K562 (cell line): ENCODE data around the gene MCL1. TPM values are rescaled to one million over a fixed set of nuclear protein-coding genes. Genes with fewer than 3 reads are reported as not detected.

Experiments used
- BMI1 ChIP-seq: fragments of 150-350 bp; IDR thresholded peaks from 2 replicates; pipeline ENCODE4 v1.6.1; 2014; ENCODE audit warnings: low read length
- HNRNPK ChIP-seq: fragments of 200-400 bp; formaldehyde crosslinking; IDR thresholded peaks from one replicate; pipeline ENCODE4 v1.6.1; 2018; ENCODE audit warnings: mild to moderate bottlenecking, low read depth, low read length; ENCODE audit not compliant: poor library complexity, severe bottlenecking
- NR1H2 ChIP-seq: sonication (generic); formaldehyde crosslinking; IDR thresholded peaks from 2 replicates; pipeline ENCODE4 v1.4.0; 2020; ENCODE audit warnings: mild to moderate bottlenecking, missing genetic modification reagents
- RBM34 ChIP-seq: fragments of 200-400 bp; formaldehyde crosslinking; IDR thresholded peaks from 2 replicates; pipeline ENCODE4 v1.6.1; 2018; ENCODE audit warnings: low read length, borderline replicate concordance; ENCODE audit not compliant: insufficient read depth
- polyA plus RNA-seq, 8 experiments: library from polyadenylated mRNA; depleted of rRNA in 4 of 8; stranded (reverse) in 5 of 8; unstranded in 3 of 8; fragments of >200 nt; fragmentation: Nextera tagmentation in 2 of 8; fragmentation: Illumina TruSeq in 1 of 8; extraction: Ambion mirVana in 2 of 8; extraction: Trizol in 1 of 8; gene quantifications; 2 replicates each; pipeline versions ENCODE4 v1.2.1 to v1.2.3, GENCODE V29; 2011 to 2014; ENCODE audit warnings: inconsistent platforms in 1 of 8, missing spikeins in 1 of 8
- total RNA-seq, 7 experiments: library from RNA; depleted of rRNA in 6 of 7; stranded (reverse); fragments of >200 nt in 6 of 7; fragmentation: Illumina TruSeq in 2 of 7; extraction: Trizol in 2 of 7; gene quantifications; 2 replicates each; pipeline versions ENCODE4 v1.2.1 to v1.2.3, GENCODE V29; 2011 to 2021; ENCODE audit warnings: low replicate concordance in 1 of 7
- TF ChIP-seq, protein P1 (sequence below): sonication (generic); formaldehyde crosslinking; IDR thresholded peaks from 2 replicates; pipeline ENCODE4 v1.8.0; 2022; ENCODE audit warnings: missing genetic modification reagents, mild to moderate bottlenecking, borderline replicate concordance
- TF ChIP-seq, protein P2 (sequence below): sonication (generic); formaldehyde crosslinking; IDR thresholded peaks from 2 replicates; pipeline ENCODE4 v1.8.1; 2023; ENCODE audit warnings: mild to moderate bottlenecking, missing genetic modification reagents
- TF ChIP-seq, protein P3 (sequence below): fragments of 250-450 bp; sonication (Bioruptor Pico); IDR thresholded peaks from 2 replicates; pipeline ENCODE4 v1.5.0; 2021; ENCODE audit warnings: mild to moderate bottlenecking, borderline replicate concordance
- TF ChIP-seq, protein P4 (sequence below), 2 experiments: fragments of 450-650 bp; formaldehyde crosslinking in 1 of 2; IDR thresholded peaks; 2 replicates each; pipeline versions ENCODE4 v1.4.0 to v1.6.1; 2014 to 2020; ENCODE audit warnings: mild to moderate bottlenecking in 2 of 2, borderline replicate concordance in 1 of 2, low read depth in 1 of 2

The MCL1 gene
- total and polyA plus RNA-seq, 9 of the 15 experiments (the other 6 are each of a cell fraction or from before 2014, with no cell fraction given), result 27.1 to 224 (median 138) TPM

DNA sequence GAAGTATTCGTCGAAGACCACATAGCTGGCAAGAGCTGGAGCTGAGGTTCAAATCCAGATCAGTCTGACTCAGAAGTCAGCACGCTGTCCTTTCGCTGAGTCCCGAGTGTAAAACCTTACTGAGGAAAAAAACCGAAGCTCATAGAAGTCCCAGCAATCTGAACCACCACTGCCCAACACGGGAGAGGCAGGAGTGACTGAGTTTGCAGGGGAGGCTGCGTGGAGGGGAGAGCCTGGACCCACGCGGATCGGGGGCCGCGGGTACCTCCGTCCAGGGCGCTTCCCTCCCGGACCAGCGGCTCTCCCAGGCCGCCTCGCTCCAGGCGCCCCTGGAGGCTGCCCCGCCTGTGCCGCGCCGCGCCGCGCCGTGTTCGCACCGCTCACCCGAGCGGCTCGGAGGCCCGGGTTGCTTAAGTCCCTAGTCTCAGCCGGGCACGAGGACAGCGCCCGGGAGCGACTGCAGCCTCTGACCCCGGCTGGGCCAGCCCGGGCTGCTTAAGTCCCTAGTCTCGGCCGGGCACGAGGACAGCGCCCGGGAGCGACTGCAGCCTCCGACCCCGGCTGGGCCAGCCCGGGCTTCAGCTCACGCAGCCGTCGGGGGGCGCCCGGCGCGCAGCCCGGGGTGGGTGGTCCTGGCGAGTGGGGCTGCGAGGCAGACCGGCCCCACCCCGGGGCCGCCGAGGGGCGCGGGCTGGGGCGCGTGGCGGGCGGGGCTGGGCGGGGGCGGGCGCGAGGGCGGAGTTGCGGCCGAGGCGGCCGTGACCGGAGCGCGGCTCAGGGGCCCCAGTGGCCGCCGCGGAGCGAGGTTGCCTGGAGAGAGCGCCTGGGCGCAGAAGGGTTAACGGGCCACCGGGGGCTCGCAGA, 30.5 kb downstream of the MCL1 start, which contains the start of gene ADAMTSL4 (continued):
- TF ChIP-seq, protein P1, sequence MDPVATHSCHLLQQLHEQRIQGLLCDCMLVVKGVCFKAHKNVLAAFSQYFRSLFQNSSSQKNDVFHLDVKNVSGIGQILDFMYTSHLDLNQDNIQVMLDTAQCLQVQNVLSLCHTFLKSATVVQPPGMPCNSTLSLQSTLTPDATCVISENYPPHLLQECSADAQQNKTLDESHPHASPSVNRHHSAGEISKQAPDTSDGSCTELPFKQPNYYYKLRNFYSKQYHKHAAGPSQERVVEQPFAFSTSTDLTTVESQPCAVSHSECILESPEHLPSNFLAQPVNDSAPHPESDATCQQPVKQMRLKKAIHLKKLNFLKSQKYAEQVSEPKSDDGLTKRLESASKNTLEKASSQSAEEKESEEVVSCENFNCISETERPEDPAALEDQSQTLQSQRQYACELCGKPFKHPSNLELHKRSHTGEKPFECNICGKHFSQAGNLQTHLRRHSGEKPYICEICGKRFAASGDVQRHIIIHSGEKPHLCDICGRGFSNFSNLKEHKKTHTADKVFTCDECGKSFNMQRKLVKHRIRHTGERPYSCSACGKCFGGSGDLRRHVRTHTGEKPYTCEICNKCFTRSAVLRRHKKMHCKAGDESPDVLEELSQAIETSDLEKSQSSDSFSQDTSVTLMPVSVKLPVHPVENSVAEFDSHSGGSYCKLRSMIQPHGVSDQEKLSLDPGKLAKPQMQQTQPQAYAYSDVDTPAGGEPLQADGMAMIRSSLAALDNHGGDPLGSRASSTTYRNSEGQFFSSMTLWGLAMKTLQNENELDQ, result no peak
- TF ChIP-seq HNRNPK (no peak), BMI1 (no peak), NR1H2 (no peak), RBM34 (no peak; the same call in 1 of the 2 replicates)
- TF ChIP-seq, protein P2, sequence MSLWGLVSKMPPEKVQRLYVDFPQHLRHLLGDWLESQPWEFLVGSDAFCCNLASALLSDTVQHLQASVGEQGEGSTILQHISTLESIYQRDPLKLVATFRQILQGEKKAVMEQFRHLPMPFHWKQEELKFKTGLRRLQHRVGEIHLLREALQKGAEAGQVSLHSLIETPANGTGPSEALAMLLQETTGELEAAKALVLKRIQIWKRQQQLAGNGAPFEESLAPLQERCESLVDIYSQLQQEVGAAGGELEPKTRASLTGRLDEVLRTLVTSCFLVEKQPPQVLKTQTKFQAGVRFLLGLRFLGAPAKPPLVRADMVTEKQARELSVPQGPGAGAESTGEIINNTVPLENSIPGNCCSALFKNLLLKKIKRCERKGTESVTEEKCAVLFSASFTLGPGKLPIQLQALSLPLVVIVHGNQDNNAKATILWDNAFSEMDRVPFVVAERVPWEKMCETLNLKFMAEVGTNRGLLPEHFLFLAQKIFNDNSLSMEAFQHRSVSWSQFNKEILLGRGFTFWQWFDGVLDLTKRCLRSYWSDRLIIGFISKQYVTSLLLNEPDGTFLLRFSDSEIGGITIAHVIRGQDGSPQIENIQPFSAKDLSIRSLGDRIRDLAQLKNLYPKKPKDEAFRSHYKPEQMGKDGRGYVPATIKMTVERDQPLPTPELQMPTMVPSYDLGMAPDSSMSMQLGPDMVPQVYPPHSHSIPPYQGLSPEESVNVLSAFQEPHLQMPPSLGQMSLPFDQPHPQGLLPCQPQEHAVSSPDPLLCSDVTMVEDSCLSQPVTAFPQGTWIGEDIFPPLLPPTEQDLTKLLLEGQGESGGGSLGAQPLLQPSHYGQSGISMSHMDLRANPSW, result no peak; the same call in 1 of the 2 replicates
- TF ChIP-seq, protein P3, sequence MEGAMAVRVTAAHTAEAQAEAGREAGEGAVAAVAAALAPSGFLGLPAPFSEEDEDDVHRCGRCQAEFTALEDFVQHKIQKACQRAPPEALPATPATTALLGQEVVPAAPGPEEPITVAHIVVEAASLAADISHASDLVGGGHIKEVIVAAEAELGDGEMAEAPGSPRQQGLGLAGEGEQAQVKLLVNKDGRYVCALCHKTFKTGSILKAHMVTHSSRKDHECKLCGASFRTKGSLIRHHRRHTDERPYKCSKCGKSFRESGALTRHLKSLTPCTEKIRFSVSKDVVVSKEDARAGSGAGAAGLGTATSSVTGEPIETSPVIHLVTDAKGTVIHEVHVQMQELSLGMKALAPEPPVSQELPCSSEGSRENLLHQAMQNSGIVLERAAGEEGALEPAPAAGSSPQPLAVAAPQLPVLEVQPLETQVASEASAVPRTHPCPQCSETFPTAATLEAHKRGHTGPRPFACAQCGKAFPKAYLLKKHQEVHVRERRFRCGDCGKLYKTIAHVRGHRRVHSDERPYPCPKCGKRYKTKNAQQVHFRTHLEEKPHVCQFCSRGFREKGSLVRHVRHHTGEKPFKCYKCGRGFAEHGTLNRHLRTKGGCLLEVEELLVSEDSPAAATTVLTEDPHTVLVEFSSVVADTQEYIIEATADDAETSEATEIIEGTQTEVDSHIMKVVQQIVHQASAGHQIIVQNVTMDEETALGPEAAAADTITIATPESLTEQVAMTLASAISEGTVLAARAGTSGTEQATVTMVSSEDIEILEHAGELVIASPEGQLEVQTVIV (CRISPR knock-in tag), result no peak
- TF ChIP-seq, protein P4, sequence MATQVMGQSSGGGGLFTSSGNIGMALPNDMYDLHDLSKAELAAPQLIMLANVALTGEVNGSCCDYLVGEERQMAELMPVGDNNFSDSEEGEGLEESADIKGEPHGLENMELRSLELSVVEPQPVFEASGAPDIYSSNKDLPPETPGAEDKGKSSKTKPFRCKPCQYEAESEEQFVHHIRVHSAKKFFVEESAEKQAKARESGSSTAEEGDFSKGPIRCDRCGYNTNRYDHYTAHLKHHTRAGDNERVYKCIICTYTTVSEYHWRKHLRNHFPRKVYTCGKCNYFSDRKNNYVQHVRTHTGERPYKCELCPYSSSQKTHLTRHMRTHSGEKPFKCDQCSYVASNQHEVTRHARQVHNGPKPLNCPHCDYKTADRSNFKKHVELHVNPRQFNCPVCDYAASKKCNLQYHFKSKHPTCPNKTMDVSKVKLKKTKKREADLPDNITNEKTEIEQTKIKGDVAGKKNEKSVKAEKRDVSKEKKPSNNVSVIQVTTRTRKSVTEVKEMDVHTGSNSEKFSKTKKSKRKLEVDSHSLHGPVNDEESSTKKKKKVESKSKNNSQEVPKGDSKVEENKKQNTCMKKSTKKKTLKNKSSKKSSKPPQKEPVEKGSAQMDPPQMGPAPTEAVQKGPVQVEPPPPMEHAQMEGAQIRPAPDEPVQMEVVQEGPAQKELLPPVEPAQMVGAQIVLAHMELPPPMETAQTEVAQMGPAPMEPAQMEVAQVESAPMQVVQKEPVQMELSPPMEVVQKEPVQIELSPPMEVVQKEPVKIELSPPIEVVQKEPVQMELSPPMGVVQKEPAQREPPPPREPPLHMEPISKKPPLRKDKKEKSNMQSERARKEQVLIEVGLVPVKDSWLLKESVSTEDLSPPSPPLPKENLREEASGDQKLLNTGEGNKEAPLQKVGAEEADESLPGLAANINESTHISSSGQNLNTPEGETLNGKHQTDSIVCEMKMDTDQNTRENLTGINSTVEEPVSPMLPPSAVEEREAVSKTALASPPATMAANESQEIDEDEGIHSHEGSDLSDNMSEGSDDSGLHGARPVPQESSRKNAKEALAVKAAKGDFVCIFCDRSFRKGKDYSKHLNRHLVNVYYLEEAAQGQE (IDR thresholded peaks at IDR 0.05; ENCODE audit: borderline replicate concordance), result peak; percentile 16; the same call in 1 of the 2 replicates
- TF ChIP-seq, protein P4 (CRISPR knock-in tag; IDR thresholded peaks at IDR 0.05; ENCODE audit: low read depth), result peak; percentile 59; the same call in 1 of the 2 replicates
